H1 (cell line): ENCODE results near the gene ST6GALNAC2. TPM values are rescaled to one million over a fixed set of nuclear protein-coding genes. Genes with fewer than 3 reads are reported as not detected.
"Not testable (repeated sequence)": the region's sequence is repeated elsewhere in the genome, so short reads cannot be mapped to it uniquely, and the experiment has no call there.

Experiments
- CTCF ChIA-PET: fragments of 300-600 bp; sonication (Branson Sonifier 250); formaldehyde crosslinking; loops from one replicate; lab custom pipeline; 2021; ENCODE audit not compliant: partially characterized antibody; lab: Charles Lee
- POLR2A ChIA-PET: fragments of 300-600 bp; sonication (Branson Sonifier 250); formaldehyde crosslinking; loops from one replicate; lab custom pipeline; 2021; ENCODE audit warnings: inconsistent platforms; ENCODE audit not compliant: partially characterized antibody; lab: Charles Lee
- DNase-seq, 2 experiments: peaks; one replicate each; pipeline versions ENCODE4 v3.0.0 to v3.0.0-alpha.2; 2010 to 2022; ENCODE audit warnings: low spot score in 2 of 2, low read depth in 1 of 2, mixed read lengths in 1 of 2
- FAIRE-seq: peaks from 2 replicates; lab custom pipeline; 2011; peaks lifted over from hg19 to GRCh38; lab: Jason Lieb, UNC
- H2AFZ ChIP-seq: 2 replicates; pipeline ENCODE4 v1.8.1; 2012; ENCODE audit warnings: low read length, inconsistent platforms
- H2AK5ac ChIP-seq: 2 replicates; pipeline ENCODE4 v1.6.1; 2013; ENCODE audit warnings: low read depth, low read length
- H2BK120ac ChIP-seq: replicated peaks from 2 replicates; pipeline ENCODE3; 2013; ENCODE audit warnings: low read depth, low read length, inconsistent platforms
- H2BK12ac ChIP-seq: 2 replicates; pipeline ENCODE4 v1.6.1; 2013; ENCODE audit warnings: low read depth, low read length
- H2BK15ac ChIP-seq: 2 replicates; pipeline ENCODE4 v1.6.1; 2013; ENCODE audit warnings: low read length
- H2BK20ac ChIP-seq: 2 replicates; pipeline ENCODE4 v1.6.1; 2013; ENCODE audit warnings: low read length
- H2BK5ac ChIP-seq: 2 replicates; pipeline ENCODE4 v1.6.1; 2013; ENCODE audit warnings: low read depth, low read length
- H3K14ac ChIP-seq: 2 replicates; pipeline ENCODE4 v1.6.1; 2013; ENCODE audit warnings: inconsistent platforms; ENCODE audit not compliant: insufficient read length
- H3K18ac ChIP-seq: 2 replicates; pipeline ENCODE4 v1.6.1; 2013; ENCODE audit warnings: low read length; ENCODE audit errors: extremely low read depth
- H3K23ac ChIP-seq: 2 replicates; pipeline ENCODE4 v1.6.1; 2013; ENCODE audit warnings: inconsistent platforms; ENCODE audit not compliant: insufficient read length
- H3K23me2 ChIP-seq: 2 replicates; pipeline ENCODE4 v1.6.1; 2013; ENCODE audit warnings: low read depth, low read length
- H3K27ac ChIP-seq: 2 replicates; pipeline ENCODE4 v1.6.1; 2011; ENCODE audit warnings: low read depth, low read length, inconsistent platforms
- H3K27me3 ChIP-seq, 4 experiments: replicated peaks in 1 of 4; 1 replicate in 1 of 4; 2 replicates in 3 of 4; pipeline versions ENCODE4 v1.6.1 to v1.8.1; 2011 to 2013; ENCODE audit warnings: low read length in 3 of 4, mild to moderate bottlenecking in 3 of 4, inconsistent platforms in 2 of 4, mixed read lengths in 2 of 4, moderate library complexity in 1 of 4; ENCODE audit not compliant: control insufficient read depth in 3 of 4, insufficient read depth in 3 of 4; ENCODE audit errors: extremely low read depth in 1 of 4
- H3K36me3 ChIP-seq, 4 experiments: 2 replicates each; pipeline versions ENCODE4 v1.6.1 to v1.8.1; 2011 to 2013; ENCODE audit warnings: mild to moderate bottlenecking in 4 of 4, low read length in 3 of 4, moderate library complexity in 2 of 4, control low read depth in 1 of 4, inconsistent platforms in 1 of 4; ENCODE audit not compliant: insufficient read depth in 4 of 4, control insufficient read depth in 2 of 4
- H3K4ac ChIP-seq: replicated peaks from 2 replicates; pipeline ENCODE3; 2013; ENCODE audit warnings: low read length, low read depth, mixed read lengths, inconsistent platforms; ENCODE audit not compliant: insufficient read length
- H3K4me1 ChIP-seq, 4 experiments: replicated peaks in 1 of 4; 1 replicate in 1 of 4; 2 replicates in 3 of 4; pipeline versions ENCODE4 v1.6.1 to v1.8.1; 2011 to 2013; ENCODE audit warnings: low read length in 3 of 4, inconsistent platforms in 2 of 4, mixed read lengths in 1 of 4; ENCODE audit not compliant: insufficient read depth in 4 of 4, control insufficient read depth in 3 of 4
- H3K4me2 ChIP-seq, 2 experiments: 2 replicates each; pipeline versions ENCODE4 v1.6.1 to v1.8.1; 2011 to 2013; ENCODE audit warnings: low read depth in 2 of 2, low read length in 2 of 2, control low read depth in 1 of 2, inconsistent platforms in 1 of 2, mild to moderate bottlenecking in 1 of 2; ENCODE audit not compliant: insufficient read depth in 1 of 2
- H3K4me3 ChIP-seq, 4 experiments: fragments of 200-600, 300-600 bp in 1 of 4; sonication (generic), shearing (Covaris generic), sonication (Bioruptor Twin) in 1 of 4; 2 replicates each; pipeline versions ENCODE4 v1.5.1 to v1.8.1; 2011 to 2016; ENCODE audit warnings: low read length in 4 of 4, low read depth in 3 of 4, control low read depth in 2 of 4, inconsistent platforms in 2 of 4, mild to moderate bottlenecking in 2 of 4, mixed read lengths in 1 of 4, moderate library complexity in 1 of 4; ENCODE audit not compliant: insufficient read depth in 2 of 4; ENCODE audit errors: extremely low read depth in 1 of 4
- H3K56ac ChIP-seq: replicated peaks from 2 replicates; pipeline ENCODE3; 2013; ENCODE audit warnings: low read depth, mild to moderate bottlenecking, mixed read lengths, low read length, inconsistent platforms; ENCODE audit not compliant: insufficient read length
- H3K79me1 ChIP-seq: 2 replicates; pipeline ENCODE4 v1.6.1; 2013; ENCODE audit warnings: low read depth, low read length, control low read depth
- H3K79me2 ChIP-seq, 2 experiments: 2 replicates each; pipeline versions ENCODE4 v1.6.1 to v1.8.1; 2012 to 2013; ENCODE audit warnings: low read length in 2 of 2, mild to moderate bottlenecking in 2 of 2, inconsistent platforms in 1 of 2; ENCODE audit not compliant: insufficient read depth in 2 of 2, control insufficient read depth in 1 of 2
- H3K9ac ChIP-seq, 4 experiments: replicated peaks in 1 of 4; 1 replicate in 1 of 4; 2 replicates in 3 of 4; pipeline versions ENCODE4 v1.6.1 to v1.8.1; 2011 to 2013; ENCODE audit warnings: low read depth in 3 of 4, low read length in 3 of 4, control low read depth in 2 of 4, mild to moderate bottlenecking in 2 of 4, moderate library complexity in 2 of 4, inconsistent platforms in 1 of 4; ENCODE audit errors: extremely low read depth in 1 of 4
- H3K9me3 ChIP-seq, 2 experiments: 2 replicates each; pipeline versions ENCODE4 v1.6.1 to v1.8.1; 2012 to 2013; ENCODE audit warnings: mild to moderate bottlenecking in 2 of 2, moderate library complexity in 2 of 2, control low read depth in 1 of 2, inconsistent platforms in 1 of 2, low read depth in 1 of 2, low read length in 1 of 2, mixed read lengths in 1 of 2; ENCODE audit not compliant: insufficient read depth in 2 of 2
- H4K20me1 ChIP-seq, 2 experiments: replicated peaks in 1 of 2; 2 replicates each; pipeline versions ENCODE3 to v1.8.1; 2011 to 2013; ENCODE audit warnings: inconsistent platforms in 2 of 2, low read length in 2 of 2, mild to moderate bottlenecking in 1 of 2; ENCODE audit not compliant: insufficient read depth in 2 of 2, control insufficient read depth in 1 of 2
- H4K5ac ChIP-seq: 2 replicates; pipeline ENCODE4 v1.6.1; 2013; ENCODE audit warnings: low read length, low read depth, mixed read lengths, inconsistent platforms; ENCODE audit not compliant: insufficient read length
- H4K8ac ChIP-seq: 2 replicates; pipeline ENCODE4 v1.8.0; 2013; ENCODE audit warnings: mild to moderate bottlenecking, moderate library complexity, low read length, inconsistent platforms; ENCODE audit not compliant: insufficient read depth; ENCODE audit errors: extremely low read depth
- H4K91ac ChIP-seq: replicated peaks from 2 replicates; pipeline ENCODE3; 2013; ENCODE audit warnings: low read length, mixed read lengths, inconsistent platforms; ENCODE audit not compliant: insufficient read length
- WGBS, 2 experiments: shearing (Covaris generic) in 1 of 2; methylation state at CpG; one replicate each; pipeline versions ENCODE4 v1.1.6 to v1.1.7; 2013 to 2015; ENCODE audit warnings: low lambda C conversion rate in 2 of 2, mixed read lengths in 2 of 2, inconsistent platforms in 1 of 2, low coverage in 1 of 2, missing lambda C conversion rate in 1 of 2; ENCODE audit not compliant: insufficient replicate concordance in 2 of 2, insufficient coverage in 1 of 2, insufficient read length in 1 of 2; ENCODE audit errors: extremely low coverage in 1 of 2, missing lambda C conversion rate in 1 of 2; 5-methylcytosine and 5-hydroxymethylcytosine counted together
- polyA plus RNA-seq, 7 experiments: library from polyadenylated mRNA; depleted of rRNA in 3 of 7; stranded (reverse) in 5 of 7; unstranded in 2 of 7; fragments of >200 nt in 5 of 7; fragments of 200-250 nt in 2 of 7; gene quantifications; 1 replicate in 5 of 7; 2 replicates in 1 of 7; 4 replicates in 1 of 7; pipeline versions ENCODE4 v1.2.1 to v1.2.3, GENCODE V29; 2011 to 2013; ENCODE audit warnings: missing spikeins in 2 of 7, mixed read lengths in 2 of 7
- total RNA-seq: library from RNA; stranded (reverse); fragmentation: NEBNext Ultra II Directional; extraction: Animal tissue kit (Norgen Biotek cat#: 25700); gene quantifications from 2 replicates; pipeline ENCODE4 v1.2.1, GENCODE V29; 2021

Gene ST6GALNAC2
- total and polyA plus RNA-seq, 2 of the 8 experiments (the other 6 are each of a cell fraction or from before 2014, with no cell fraction given), result 0.09 TPM; not detected in 1

DNA sequence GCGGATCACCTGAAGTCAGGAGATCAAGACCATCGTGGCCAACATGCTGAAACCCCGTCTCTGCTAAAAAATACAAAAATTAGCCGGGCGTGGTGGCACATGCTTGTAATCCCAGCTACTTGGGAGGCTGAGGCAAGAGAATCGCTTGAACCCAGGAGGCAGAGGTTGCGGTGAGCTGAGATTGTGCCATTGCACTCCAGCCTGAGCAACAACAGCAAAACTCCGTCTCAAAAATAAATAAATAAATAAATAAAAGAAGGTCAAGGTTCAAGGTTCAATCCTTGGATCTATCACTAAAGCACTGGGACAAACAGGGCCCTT lies 60.2 kb downstream of the ST6GALNAC2 start:
- H3K18ac ChIP-seq, H3K23me2 ChIP-seq, FAIRE-seq, H3K23ac ChIP-seq, H4K91ac ChIP-seq, H3K79me1 ChIP-seq, H4K8ac ChIP-seq, H2AFZ ChIP-seq, H2BK20ac ChIP-seq, H3K56ac ChIP-seq, H3K79me2 ChIP-seq, H3K4me2 ChIP-seq, H2BK5ac ChIP-seq, H3K4me3 ChIP-seq, H3K27me3 ChIP-seq, H3K9ac ChIP-seq, H2BK120ac ChIP-seq, DNase-seq, H2AK5ac ChIP-seq, H3K9me3 ChIP-seq, H3K14ac ChIP-seq, H3K27ac ChIP-seq, H4K5ac ChIP-seq, H3K4ac ChIP-seq, H3K36me3 ChIP-seq, H2BK15ac ChIP-seq, H4K20me1 ChIP-seq: not testable (repeated sequence)
- WGBS, 2 experiments, result 93% methylated on average over 8 of the region's 8 CpGs; no CpG with 5 or more reads in 1 of the 2 experiments
- CTCF ChIA-PET, result interaction anchor here (0.9 to 10.8 kb wide), 10 partner anchors 12 to 156 kb away, joined by 3 to 260 read pairs (median 22); partner anchors contain the start of genes CYGB, PRCD and RHBDF2
- POLR2A ChIA-PET, result interaction anchor here (0.7 to 6.3 kb wide), 5 partner anchors 18 to 48 kb away, joined by 3 to 42 read pairs (median 4); no protein-coding TSS in a partner anchor
- peaks cover 0 to 31% (median 23%) of the 10 kb centered on the region in 4 experiments; a peak in 6 of 7 replicates for H3K4me1 ChIP-seq
- H2BK12ac ChIP-seq, result 0 out of 2 replicates have a peak overlapping the region, but pooled peaks have one; percentile 14
